Neural progenitor cell (in vitro differentiated cells): ENCODE data around the gene RGS7. TPM values are rescaled to one million over a fixed set of nuclear protein-coding genes. Genes with fewer than 3 reads are reported as not detected.
"Not testable (repeated sequence)": the region's sequence is repeated elsewhere in the genome, so short reads cannot be mapped to it uniquely, and the experiment has no call there.

Source experiments
- DNase-seq: peaks from one replicate; pipeline ENCODE4 v3.0.0-alpha.2; 2016; ENCODE audit warnings: low spot score
- H2AFZ ChIP-seq: fragments of 200-600 bp; sonication (generic); replicated peaks from 2 replicates; pipeline ENCODE4 v1.6.1; 2016; ENCODE audit warnings: antibody characterized with exemption
- H3F3A ChIP-seq: fragments of 200-600 bp; sonication (generic); 2 replicates; pipeline ENCODE4 v1.6.1; 2016; ENCODE audit warnings: antibody characterized with exemption, low read depth
- H3K27ac ChIP-seq: fragments of 200-600 bp; sonication (generic); 2 replicates; pipeline ENCODE4 v1.5.1; 2016; ENCODE audit warnings: mild to moderate bottlenecking
- H3K27me3 ChIP-seq: fragments of 200-600 bp; sonication (generic); 2 replicates; pipeline ENCODE4 v1.6.1; 2016; ENCODE audit warnings: mild to moderate bottlenecking, moderate library complexity
- H3K36me3 ChIP-seq: fragments of 200-600 bp; sonication (generic); 2 replicates; pipeline ENCODE4 v1.5.1; 2016
- H3K4me1 ChIP-seq: fragments of 200-600 bp; sonication (generic); 2 replicates; pipeline ENCODE4 v1.6.1; 2016; ENCODE audit warnings: mixed run types
- H3K4me2 ChIP-seq: fragments of 200-600 bp; sonication (generic); 2 replicates; pipeline ENCODE4 v1.6.1; 2016
- H3K4me3 ChIP-seq: fragments of 200-600 bp; sonication (generic); 2 replicates; pipeline ENCODE4 v1.5.1; 2016
- H3K79me2 ChIP-seq: fragments of 200-600 bp; sonication (generic); 2 replicates; pipeline ENCODE4 v1.6.1; 2016; ENCODE audit warnings: low read depth
- H3K9ac ChIP-seq: fragments of 200-600 bp; sonication (generic); 2 replicates; pipeline ENCODE4 v1.6.1; 2016
- H3K9me3 ChIP-seq: fragments of 200-600 bp; sonication (generic); 2 replicates; pipeline ENCODE4 v1.5.1; 2016; ENCODE audit warnings: low read depth
- H4K20me1 ChIP-seq: fragments of 200-600 bp; sonication (generic); 2 replicates; pipeline ENCODE4 v1.6.1; 2016; ENCODE audit warnings: low read depth
- H3K27ac Mint-ChIP-seq: 3 replicates; pipeline ENCODE4 v1.8.0; 2021; ENCODE audit warnings: mixed read lengths
- H3K27me3 Mint-ChIP-seq: 2 replicates; pipeline ENCODE4 v1.8.0; 2022; ENCODE audit warnings: low read depth, mild to moderate bottlenecking, inconsistent platforms, moderate library complexity, mixed read lengths; ENCODE audit not compliant: insufficient read depth
- H3K36me3 Mint-ChIP-seq: 3 replicates; pipeline ENCODE4 v1.8.0; 2021; ENCODE audit warnings: mixed read lengths
- H3K4me1 Mint-ChIP-seq: 3 replicates; pipeline ENCODE4 v1.8.0; 2021; ENCODE audit warnings: mixed read lengths
- H3K4me3 Mint-ChIP-seq: 3 replicates; pipeline ENCODE4 v1.8.0; 2021; ENCODE audit warnings: mild to moderate bottlenecking, moderate library complexity, mixed read lengths
- H3K9me3 Mint-ChIP-seq: 3 replicates; pipeline ENCODE4 v1.8.0; 2020; ENCODE audit warnings: mixed read lengths
- EZH2 ChIP-seq: fragments of 200-600 bp; sonication (generic); IDR thresholded peaks from 2 replicates; pipeline ENCODE4 v1.6.1; 2017; ENCODE audit warnings: antibody characterized with exemption, mild to moderate bottlenecking, moderate library complexity
- EZH2phosphoT487 ChIP-seq: fragments of 200-600 bp; sonication (generic); IDR thresholded peaks from 2 replicates; pipeline ENCODE4 v1.6.1; 2017; ENCODE audit warnings: antibody characterized with exemption
- total RNA-seq: library from RNA; depleted of rRNA; stranded (reverse); fragments of >200 nt; gene quantifications from 2 replicates; pipeline ENCODE4 v1.2.3, GENCODE V29; 2015; ENCODE audit warnings: low replicate concordance
- TF ChIP-seq, protein P1 (sequence below): fragments of 200-600 bp; sonication (generic); IDR thresholded peaks from 2 replicates; pipeline ENCODE4 v1.5.1; 2017; ENCODE audit warnings: antibody characterized with exemption, mild to moderate bottlenecking

The RGS7 gene
- total RNA-seq, 1 donor from 2014 or later = not detected

DNA sequence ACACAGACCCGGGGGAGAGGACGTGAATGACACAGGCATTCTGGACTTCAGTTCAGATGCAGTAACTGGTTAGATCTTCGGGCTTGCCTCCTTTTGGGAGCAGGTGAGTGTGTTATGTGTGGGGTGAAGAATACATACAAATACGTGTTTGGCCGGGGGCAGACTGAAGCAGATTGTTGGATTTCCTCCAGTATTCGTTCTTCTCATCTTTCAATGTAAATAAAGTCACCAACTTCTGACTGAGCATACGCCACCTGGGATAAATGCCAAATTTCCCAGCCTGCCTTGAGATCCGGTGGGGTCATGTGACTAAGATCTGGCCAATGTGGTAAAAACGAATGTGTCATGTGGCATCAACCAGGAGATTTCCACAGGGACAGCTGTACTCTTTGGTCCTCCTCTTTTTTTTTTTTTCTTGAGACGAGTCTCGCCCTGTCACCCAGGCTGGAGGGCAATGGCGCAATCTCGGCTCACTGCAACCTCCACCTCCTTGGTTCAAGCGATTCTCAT is 189.8 kb downstream of the RGS7 start:
- H4K20me1 ChIP-seq = no peaks in the 10 kb centered on the region
- H3K36me3 ChIP-seq = no peaks in the 10 kb centered on the region
- H3K9me3 ChIP-seq = no peaks in the 10 kb centered on the region
- Mint-ChIP-seq H3K27me3 (peaks cover 2% of the 10 kb centered on the region), H3K27ac (no peak overlapping the region), H3K36me3 (no peaks in the 10 kb centered on the region), H3K4me1 (peaks cover 9% of the 10 kb centered on the region), H3K4me3 (no peak overlapping the region), H3K9me3 (no peaks in the 10 kb centered on the region)
- no peak overlapping the region for H2AFZ ChIP-seq
- H3K27ac ChIP-seq = no peak overlapping the region
- no peak for DNase-seq
- no peaks in the 10 kb centered on the region for H3K27me3 ChIP-seq
- no peaks in the 10 kb centered on the region for H3F3A ChIP-seq
- TF ChIP-seq EZH2phosphoT487 = no peak
- TF ChIP-seq EZH2 = no peak
- TF ChIP-seq, protein P1, sequence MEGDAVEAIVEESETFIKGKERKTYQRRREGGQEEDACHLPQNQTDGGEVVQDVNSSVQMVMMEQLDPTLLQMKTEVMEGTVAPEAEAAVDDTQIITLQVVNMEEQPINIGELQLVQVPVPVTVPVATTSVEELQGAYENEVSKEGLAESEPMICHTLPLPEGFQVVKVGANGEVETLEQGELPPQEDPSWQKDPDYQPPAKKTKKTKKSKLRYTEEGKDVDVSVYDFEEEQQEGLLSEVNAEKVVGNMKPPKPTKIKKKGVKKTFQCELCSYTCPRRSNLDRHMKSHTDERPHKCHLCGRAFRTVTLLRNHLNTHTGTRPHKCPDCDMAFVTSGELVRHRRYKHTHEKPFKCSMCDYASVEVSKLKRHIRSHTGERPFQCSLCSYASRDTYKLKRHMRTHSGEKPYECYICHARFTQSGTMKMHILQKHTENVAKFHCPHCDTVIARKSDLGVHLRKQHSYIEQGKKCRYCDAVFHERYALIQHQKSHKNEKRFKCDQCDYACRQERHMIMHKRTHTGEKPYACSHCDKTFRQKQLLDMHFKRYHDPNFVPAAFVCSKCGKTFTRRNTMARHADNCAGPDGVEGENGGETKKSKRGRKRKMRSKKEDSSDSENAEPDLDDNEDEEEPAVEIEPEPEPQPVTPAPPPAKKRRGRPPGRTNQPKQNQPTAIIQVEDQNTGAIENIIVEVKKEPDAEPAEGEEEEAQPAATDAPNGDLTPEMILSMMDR = no peak
- no peak overlapping the region for H3K4me2 ChIP-seq
- no peaks in the 10 kb centered on the region for H3K79me2 ChIP-seq
- no peak overlapping the region for H3K4me3 ChIP-seq
- H3K4me1 ChIP-seq = no peaks in the 10 kb centered on the region
- no peak overlapping the region for H3K9ac ChIP-seq

DNA sequence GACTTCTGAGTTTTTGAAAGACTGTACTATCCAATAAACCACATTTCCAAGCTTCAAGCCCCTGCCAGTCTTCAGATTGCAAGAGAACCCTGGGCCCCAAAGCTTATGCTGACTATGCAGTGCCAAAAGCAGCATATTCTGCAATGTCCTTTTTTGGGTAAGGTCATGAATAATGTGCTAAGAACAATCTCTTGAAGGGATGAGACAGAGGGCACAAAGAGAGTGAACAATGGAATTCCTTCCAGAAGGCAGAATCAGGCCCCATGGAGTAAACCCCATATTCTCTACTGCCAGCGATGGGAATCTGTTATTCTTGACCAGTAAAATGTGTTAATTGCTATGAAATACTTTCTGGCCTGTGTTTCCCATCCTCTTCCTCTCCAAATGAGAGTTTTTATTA is 190.4 kb downstream of the RGS7 start:
- H3K79me2 ChIP-seq = no peaks in the 10 kb centered on the region
- Mint-ChIP-seq H3K27ac (no peak overlapping the region), H3K9me3 (no peaks in the 10 kb centered on the region), H3K36me3 (no peaks in the 10 kb centered on the region), H3K4me3 (no peak overlapping the region), H3K4me1 (peaks cover 4% of the 10 kb centered on the region), H3K27me3 (peaks cover 2% of the 10 kb centered on the region)
- no peak overlapping the region for H3K9ac ChIP-seq
- no peaks in the 10 kb centered on the region for H4K20me1 ChIP-seq
- H3K36me3 ChIP-seq = no peaks in the 10 kb centered on the region
- H3K27me3 ChIP-seq = no peaks in the 10 kb centered on the region
- H2AFZ ChIP-seq = no peak overlapping the region
- no peak for TF ChIP-seq EZH2phosphoT487
- TF ChIP-seq, protein P1 = no peak
- no peak for TF ChIP-seq EZH2
- no peaks in the 10 kb centered on the region for H3K4me1 ChIP-seq
- no peak for DNase-seq
- no peak overlapping the region for H3K4me2 ChIP-seq
- no peaks in the 10 kb centered on the region for H3K9me3 ChIP-seq
- H3K4me3 ChIP-seq = no peak overlapping the region
- H3K27ac ChIP-seq = no peak overlapping the region
- H3F3A ChIP-seq = no peaks in the 10 kb centered on the region

DNA sequence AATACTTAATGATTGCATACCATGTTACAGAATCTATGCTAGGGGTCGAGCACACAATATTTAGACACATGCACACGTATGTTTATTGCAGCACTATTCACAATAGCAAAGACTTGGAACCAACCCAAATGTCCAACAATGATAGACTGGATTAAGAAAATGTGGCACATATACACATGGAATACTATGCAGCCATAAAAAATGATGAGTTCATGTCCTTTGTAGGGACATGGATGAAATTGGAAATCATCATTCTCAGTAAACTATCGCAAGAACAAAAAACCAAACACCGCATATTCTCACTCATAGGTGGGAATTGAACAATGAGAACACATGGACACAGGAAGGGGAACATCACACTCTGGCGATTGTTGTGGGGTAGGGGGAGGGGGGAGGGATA is 191.7 kb downstream of the RGS7 start:
- not testable (repeated sequence) for H3K4me2 ChIP-seq, H4K20me1 ChIP-seq, H3K27me3 ChIP-seq, H3K4me1 ChIP-seq, H3K9ac ChIP-seq, H3K79me2 ChIP-seq, H3K27me3 Mint-ChIP-seq, H3K9me3 ChIP-seq, H3K27ac ChIP-seq, H3K4me1 Mint-ChIP-seq, H3K36me3 ChIP-seq, H3K9me3 Mint-ChIP-seq, H3F3A ChIP-seq, H3K4me3 Mint-ChIP-seq, DNase-seq, H3K27ac Mint-ChIP-seq, H3K4me3 ChIP-seq, H3K36me3 Mint-ChIP-seq, H2AFZ ChIP-seq

DNA sequence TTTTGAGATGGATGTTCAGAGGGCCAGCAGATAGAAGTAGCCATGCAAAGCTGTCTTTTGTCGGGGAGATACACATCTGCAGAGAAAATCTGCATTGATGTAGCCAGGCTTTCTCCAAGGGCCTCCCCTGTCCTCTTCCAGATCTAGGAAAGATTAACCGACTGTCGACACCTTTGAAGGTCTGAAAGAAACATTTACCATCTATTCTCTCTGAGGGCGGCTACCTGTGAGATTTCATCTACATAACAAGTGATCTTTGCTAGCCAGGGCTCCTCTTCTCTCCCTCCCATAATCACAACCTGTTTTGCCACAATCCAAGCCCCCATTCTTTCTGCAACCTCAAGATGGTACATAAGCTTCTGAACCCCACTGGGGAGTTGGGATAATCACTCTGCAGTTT is 193.6 kb downstream of the RGS7 start:
- no peaks in the 10 kb centered on the region for H3K36me3 Mint-ChIP-seq
- no peaks in the 10 kb centered on the region for H4K20me1 ChIP-seq
- H3K36me3 ChIP-seq = no peaks in the 10 kb centered on the region
- no peak overlapping the region for H2AFZ ChIP-seq
- H3K4me1 Mint-ChIP-seq = peaks cover 3% of the 10 kb centered on the region
- H3F3A ChIP-seq = no peaks in the 10 kb centered on the region
- no peak overlapping the region for H3K4me3 ChIP-seq
- H3K9me3 ChIP-seq = no peaks in the 10 kb centered on the region
- H3K4me2 ChIP-seq = no peak overlapping the region
- H3K27me3 ChIP-seq = no peaks in the 10 kb centered on the region
- no peak overlapping the region for H3K27ac ChIP-seq
- no peaks in the 10 kb centered on the region for H3K9me3 Mint-ChIP-seq
- no peak for DNase-seq
- peaks cover 3% of the 10 kb centered on the region for H3K27me3 Mint-ChIP-seq
- TF ChIP-seq, protein P1 = no peak
- no peak for TF ChIP-seq EZH2phosphoT487
- H3K27ac Mint-ChIP-seq = no peak overlapping the region
- H3K9ac ChIP-seq = no peak overlapping the region
- no peak overlapping the region for H3K4me3 Mint-ChIP-seq
- H3K4me1 ChIP-seq = no peaks in the 10 kb centered on the region
- H3K79me2 ChIP-seq = no peaks in the 10 kb centered on the region
